NCI-H226 (cell line): ENCODE measurements around the gene UNC13A.
"Not testable (repeated sequence)": the region's sequence is repeated elsewhere in the genome, so short reads cannot be mapped to it uniquely, and the experiment has no call there.

Experiments used
- DNase-seq: peaks from one replicate; pipeline ENCODE4 v3.0.0-alpha.2; 2015

The UNC13A gene

DNA sequence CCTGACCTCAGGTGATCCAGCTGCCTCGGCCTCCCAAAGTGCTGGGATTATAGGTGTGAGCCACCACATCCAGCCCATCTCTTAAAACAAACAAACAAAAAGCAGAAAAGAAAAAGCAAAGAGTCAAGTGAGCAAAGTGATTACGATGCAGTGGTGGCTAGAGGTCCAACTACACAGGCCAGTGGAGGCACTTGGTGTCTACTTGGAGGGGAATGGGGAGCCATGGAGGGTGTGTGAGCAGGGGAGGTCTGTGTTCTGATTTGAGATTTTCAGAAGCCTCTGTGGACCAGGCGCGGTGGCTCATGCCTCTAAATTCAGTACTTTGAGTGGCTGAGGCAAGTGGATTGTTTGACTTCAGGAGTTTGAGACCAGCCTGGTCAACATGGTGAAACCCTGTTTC, 126.1 kb downstream of the UNC13A start:
- DNase-seq, result no peak

DNA sequence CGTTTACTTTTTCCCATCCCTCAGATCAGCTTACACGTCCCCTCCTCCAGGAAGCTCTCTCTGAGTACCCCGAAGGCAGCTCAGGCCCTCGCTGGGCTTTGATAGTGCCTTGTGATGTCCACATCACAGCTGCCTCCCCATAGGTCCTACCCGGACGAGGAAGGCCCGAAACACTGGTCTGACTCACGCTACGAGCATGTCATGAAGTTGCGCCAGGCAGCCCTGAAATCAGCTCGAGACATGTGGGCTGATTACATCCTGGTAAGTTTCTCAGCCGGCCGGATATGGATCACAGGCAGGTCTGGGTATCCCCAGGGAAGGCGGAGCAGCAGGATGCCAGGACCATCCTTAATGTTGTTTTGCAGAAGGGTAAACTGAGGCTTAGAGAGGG, 128.0 kb downstream of the UNC13A start:
- DNase-seq, result peak; percentile 99

DNA sequence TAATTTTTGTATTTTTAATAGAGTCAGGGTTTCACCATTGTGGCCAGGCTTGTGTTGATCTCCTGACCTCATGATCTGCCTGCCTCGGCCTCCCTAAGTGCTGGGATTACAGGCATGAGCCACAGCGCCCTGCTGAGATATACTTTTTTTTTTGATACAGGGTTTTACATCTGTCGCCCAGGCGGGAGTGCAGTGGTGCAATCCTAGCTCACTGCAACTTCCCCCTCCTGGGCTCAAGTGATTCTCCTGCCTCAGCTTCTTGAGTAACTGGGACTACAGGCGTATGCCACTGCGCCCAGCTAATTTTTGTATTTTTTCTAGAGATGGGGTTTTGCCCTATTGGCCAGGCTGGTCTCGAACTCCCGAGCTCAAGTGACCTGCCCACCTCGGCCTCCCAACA, 130.7 kb downstream of the UNC13A start:
- DNase-seq, result no peak

DNA sequence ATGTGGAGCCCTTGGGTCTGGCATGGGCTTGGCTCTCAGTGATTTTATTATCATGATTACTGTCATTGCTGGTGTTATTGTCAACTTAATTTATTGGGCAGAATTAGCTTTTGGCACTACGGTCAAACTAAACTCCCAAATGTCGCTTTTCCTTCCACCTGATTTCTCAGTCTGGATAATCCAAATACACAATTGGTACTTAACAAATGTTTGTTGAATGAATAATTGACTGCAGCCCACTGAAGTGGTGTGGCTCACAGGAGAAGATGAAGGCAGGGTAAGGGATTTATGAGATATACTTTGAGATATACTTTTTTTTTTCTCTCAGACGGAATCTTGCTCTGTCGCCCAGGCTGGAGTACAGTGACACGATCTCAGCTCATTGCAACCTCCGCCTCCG, 131.2 kb downstream of the UNC13A start:
- no peak for DNase-seq

DNA sequence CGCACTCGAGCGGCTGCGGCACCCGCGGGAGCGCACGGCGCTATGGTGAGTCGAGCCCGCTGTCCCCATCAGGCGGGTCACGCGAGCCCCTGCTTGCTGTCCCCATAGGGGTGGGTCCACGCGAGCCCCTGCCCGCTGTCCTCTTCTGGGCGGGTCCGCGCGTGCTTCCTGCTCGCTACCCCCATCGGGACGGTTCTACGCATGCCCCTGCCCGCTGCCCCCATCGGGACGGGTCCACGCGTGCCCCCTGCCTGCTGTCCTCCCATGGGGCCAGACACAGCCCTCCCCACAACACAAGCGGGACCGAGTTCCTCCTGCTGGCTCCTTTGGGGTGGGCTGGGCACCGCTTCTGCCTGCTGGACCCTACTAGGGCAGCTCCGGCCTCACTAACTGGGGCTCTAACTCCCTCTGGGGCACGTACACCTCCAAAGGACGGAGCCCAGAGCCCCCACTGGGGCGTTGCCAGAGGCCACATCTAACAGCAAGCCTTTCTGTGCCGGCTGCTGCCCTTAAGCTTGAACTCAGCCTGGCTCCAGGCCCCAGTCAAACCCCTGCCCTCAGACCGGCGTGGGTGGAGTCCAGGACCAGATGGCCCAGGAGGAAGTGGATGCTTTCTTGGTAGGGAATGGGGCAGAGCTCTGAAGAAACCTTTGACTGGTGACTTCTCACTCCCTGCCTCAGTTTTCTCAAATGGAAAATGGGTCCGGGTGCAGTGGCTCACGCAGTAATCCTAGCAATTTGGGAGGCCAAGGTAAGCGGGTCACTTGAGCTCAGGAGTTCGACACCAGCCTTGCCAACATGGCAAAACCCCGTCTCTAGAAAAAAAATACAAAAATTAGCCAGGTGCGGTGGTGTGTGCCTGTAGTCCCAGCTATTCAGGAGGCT, 132.0 kb downstream of the UNC13A start:
- peak; percentile 57 for DNase-seq

DNA sequence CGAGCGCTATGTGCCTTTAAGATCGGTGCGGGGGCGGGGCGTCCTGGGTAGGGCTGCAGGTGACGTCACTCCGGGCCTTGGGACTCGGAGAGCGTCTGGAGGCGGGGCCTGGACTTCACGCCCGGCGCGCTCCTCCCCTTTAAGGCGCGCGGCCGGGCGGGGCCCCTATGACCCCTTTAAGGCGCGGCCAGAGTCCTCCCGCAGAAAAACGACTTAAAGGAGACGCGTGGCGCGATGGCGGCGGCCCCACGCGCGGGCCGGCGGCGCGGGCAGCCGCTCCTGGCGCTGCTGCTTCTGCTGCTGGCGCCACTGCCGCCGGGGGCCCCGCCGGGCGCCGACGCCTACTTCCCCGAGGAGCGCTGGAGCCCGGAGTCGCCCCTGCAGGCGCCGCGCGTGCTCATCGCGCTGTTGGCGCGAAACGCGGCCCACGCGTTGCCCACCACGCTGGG, 132.7 kb downstream of the UNC13A start, which contains the start of gene COLGALT1:
COLGALT1 (plus strand) TSS at position 170 of the 449 bp plus-strand sequence; CDS start at position 235, 65 bp downstream.
- DNase-seq, result peak; percentile 92

DNA sequence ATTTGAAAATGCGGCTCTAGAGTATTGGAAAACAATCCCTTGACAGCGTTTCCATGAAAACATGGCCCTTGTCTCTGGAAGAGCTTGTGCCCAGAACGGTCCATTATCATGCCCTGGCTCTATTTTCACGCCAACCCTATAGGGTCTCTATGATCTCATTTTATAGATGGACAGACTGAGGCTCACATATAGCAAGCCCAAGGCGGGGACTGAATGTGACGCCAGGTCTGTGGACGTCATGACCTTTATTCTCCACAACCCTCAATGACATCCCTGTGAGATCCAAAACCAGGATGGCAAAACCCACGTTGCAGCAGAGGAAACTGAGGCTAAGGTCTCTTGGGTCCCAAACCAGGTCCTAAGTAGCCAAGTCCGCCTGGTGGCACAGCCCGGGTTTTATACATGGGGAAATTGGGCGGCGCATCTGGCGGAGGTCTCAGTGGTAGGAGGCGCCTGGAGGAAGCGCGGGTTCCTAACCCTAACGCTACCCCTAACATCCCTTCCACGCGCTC, 133.1 kb downstream of the UNC13A start:
- no peak for DNase-seq

DNA sequence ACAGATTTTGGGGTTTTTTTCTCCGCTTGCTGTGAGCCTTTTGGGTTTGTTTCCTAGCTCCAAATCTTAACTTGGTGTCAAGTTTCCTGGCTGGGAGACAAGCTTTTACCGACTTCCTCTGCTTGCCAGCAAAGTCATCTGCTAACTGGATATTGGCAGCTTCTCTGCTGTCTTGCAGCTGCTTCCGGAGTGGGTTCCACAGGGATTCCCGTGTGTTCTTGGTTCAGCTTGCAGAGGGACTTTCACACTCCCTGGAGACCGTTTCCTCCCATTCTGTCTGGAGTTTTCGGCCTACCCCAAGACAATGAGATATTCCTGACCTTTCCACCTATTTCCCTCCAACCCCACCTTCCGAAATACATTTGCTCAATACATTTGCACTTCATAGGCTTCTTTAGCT, 134.9 kb downstream of the UNC13A start:
- DNase-seq, result peak; percentile 68

DNA sequence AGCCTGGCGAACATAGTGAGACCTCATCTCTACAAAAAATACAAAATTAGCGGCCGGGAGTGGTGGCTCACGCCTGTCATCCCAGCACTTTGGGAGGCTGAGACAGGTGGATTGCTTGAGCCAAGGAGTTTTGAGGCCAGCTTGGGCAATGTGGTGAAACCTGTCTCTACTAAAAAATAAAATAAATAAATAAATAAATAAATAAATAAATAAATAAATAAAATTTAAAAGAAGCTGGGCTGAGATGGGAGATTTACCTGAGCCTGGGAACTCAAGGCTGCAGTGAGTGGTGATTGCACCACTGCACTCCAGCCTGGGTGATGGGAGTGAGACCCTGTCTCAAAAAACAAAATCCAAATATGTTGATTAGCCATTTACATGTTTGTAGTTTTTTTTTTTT, 135.4 kb downstream of the UNC13A start:
- DNase-seq, result not testable (repeated sequence)
